Kasumi-1 (cell line): Measurements from ENCODE around the gene FAM3C.
A peak's percentile ranks its signal among the peaks of the same experiment; 100 is the strongest.
"Not testable (repeated sequence)": the region's sequence is repeated elsewhere in the genome, so short reads cannot be mapped to it uniquely, and the experiment has no call there.

Source experiments
- DNase-seq, 2 experiments: peaks; one replicate each; lab custom pipeline; 2025; lab: John Stamatoyannopoulos, UW

The FAM3C gene

GRCh38 chr7:121395961-121396757 is at the start of gene FAM3C:
Gene FAM3C (minus strand): TSS chr7:121396308. CDS start chr7:121382969, 13,339 bp downstream.
- peak; percentile 83 to 91 for DNase-seq

- DNase-seq = no peak
Measured at GRCh38 chr7:121442845-121443244, 46.7 kb upstream of the FAM3C start.

GRCh38 chr7:121440857-121441503 is 44.9 kb upstream of the FAM3C start:
- no peak for DNase-seq

GRCh38 chr7:121438043-121438955 is 42.2 kb upstream of the FAM3C start:
- peak; percentile 16 to 36 for DNase-seq

- DNase-seq = no peak
Measured at GRCh38 chr7:121437470-121437869, 41.4 kb upstream of the FAM3C start.

- no peak for DNase-seq
Measured at GRCh38 chr7:121436688-121437087, 40.6 kb upstream of the FAM3C start.

GRCh38 chr7:121436136-121436535 is 40.0 kb upstream of the FAM3C start:
- no peak for DNase-seq

GRCh38 chr7:121433775-121434174 is 37.7 kb upstream of the FAM3C start:
- no peak for DNase-seq

- DNase-seq = not testable (repeated sequence)
Measured at GRCh38 chr7:121432486-121432885, 36.4 kb upstream of the FAM3C start.

GRCh38 chr7:121431996-121432395 is 35.9 kb upstream of the FAM3C start:
- no peak for DNase-seq

- no peak for DNase-seq
Measured at GRCh38 chr7:121431389-121431995, 35.4 kb upstream of the FAM3C start.

GRCh38 chr7:121430558-121430957 is 34.5 kb upstream of the FAM3C start:
- no peak for DNase-seq

GRCh38 chr7:121429798-121430197 is 33.7 kb upstream of the FAM3C start:
- no peak for DNase-seq

- DNase-seq = no peak
Measured at GRCh38 chr7:121428855-121429489, 32.9 kb upstream of the FAM3C start.

- not testable (repeated sequence) for DNase-seq
Measured at GRCh38 chr7:121421743-121422142, 25.6 kb upstream of the FAM3C start.

- no peak for DNase-seq
Measured at GRCh38 chr7:121420976-121421375, 24.9 kb upstream of the FAM3C start.

- no peak for DNase-seq
Measured at GRCh38 chr7:121419201-121420148, 23.4 kb upstream of the FAM3C start.

GRCh38 chr7:121416533-121416932 is 20.4 kb upstream of the FAM3C start:
- no peak for DNase-seq

- DNase-seq = no peak
Measured at GRCh38 chr7:121414436-121414835, 18.3 kb upstream of the FAM3C start.

- DNase-seq = no peak
Measured at GRCh38 chr7:121411597-121411979, 15.5 kb upstream of the FAM3C start.
